Lower leg skin (tissue), 3 donors: Measurements from ENCODE around the gene TMED3.

Experiments used
- CTCF ChIP-seq, 3 donors: fragments of 450-650 bp; IDR thresholded peaks; one replicate each; pipeline ENCODE4 v1.5.1; 2016; ENCODE audit warnings: antibody characterized with exemption in 3 of 3, mild to moderate bottlenecking in 3 of 3, moderate library complexity in 2 of 3
- POLR2A ChIP-seq, 2 donors: fragments of 450-650 bp; IDR thresholded peaks; one replicate each; pipeline ENCODE4 v1.6.1; 2016 to 2017; ENCODE audit warnings: antibody characterized with exemption in 2 of 2, mild to moderate bottlenecking in 1 of 2, moderate library complexity in 1 of 2

GRCh38 chr15:79311901-79312553, 1.1 kb downstream of the TMED3 start:
- TF ChIP-seq CTCF (IDR thresholded peaks at IDR 0.05) (no peak), POLR2A (IDR thresholded peaks at IDR 0.05) (no peak)
